NCI-H1417 treated with DMSO at 0.1 percent for 48 hours (cell line): ENCODE measurements around the gene CHSY1.

ENCODE experiments used
- DNase-seq: peaks from one replicate; lab custom pipeline; 2025; lab: John Stamatoyannopoulos, UW

CHSY1 gene

GRCh38 chr15:101187820-101188636 lies 63.8 kb downstream of the CHSY1 start:
- no peak for DNase-seq

GRCh38 chr15:101185770-101186169 lies 66.1 kb downstream of the CHSY1 start:
- DNase-seq: no peak

GRCh38 chr15:101185336-101185735 lies 66.5 kb downstream of the CHSY1 start:
- no peak for DNase-seq

GRCh38 chr15:101184830-101185229 lies 67.0 kb downstream of the CHSY1 start:
- no peak for DNase-seq

- no peak for DNase-seq
Measured at GRCh38 chr15:101183931-101184305, 67.9 kb downstream of the CHSY1 start.

- no peak for DNase-seq
Measured at GRCh38 chr15:101183226-101183930, 68.5 kb downstream of the CHSY1 start.

- no peak for DNase-seq
Measured at GRCh38 chr15:101182215-101182614, 69.6 kb downstream of the CHSY1 start.

GRCh38 chr15:101181349-101181748 lies 70.5 kb downstream of the CHSY1 start:
- no peak for DNase-seq

- no peak for DNase-seq
Measured at GRCh38 chr15:101180620-101181307, 71.1 kb downstream of the CHSY1 start.

- no peak for DNase-seq
Measured at GRCh38 chr15:101179341-101180153, 72.3 kb downstream of the CHSY1 start.

- no peak for DNase-seq
Measured at GRCh38 chr15:101178931-101179330, 72.9 kb downstream of the CHSY1 start.

- DNase-seq: no peak
Measured at GRCh38 chr15:101178479-101178878, 73.4 kb downstream of the CHSY1 start.

- DNase-seq: no peak
Measured at GRCh38 chr15:101177866-101178265, 74.0 kb downstream of the CHSY1 start.

- DNase-seq: no peak
Measured at GRCh38 chr15:101176625-101177024, 75.2 kb downstream of the CHSY1 start.

GRCh38 chr15:101175401-101175800 lies 76.4 kb downstream of the CHSY1 start:
- DNase-seq: no peak

GRCh38 chr15:101174152-101174920 lies 77.5 kb downstream of the CHSY1 start:
- no peak for DNase-seq

- no peak for DNase-seq
Measured at GRCh38 chr15:101173233-101174119, 78.4 kb downstream of the CHSY1 start.

GRCh38 chr15:101172501-101173071 lies 79.3 kb downstream of the CHSY1 start:
- no peak for DNase-seq

- DNase-seq: no peak
Measured at GRCh38 chr15:101171954-101172353, 79.9 kb downstream of the CHSY1 start.
